GM12878 (cell line): ENCODE results near the gene MIOS. TPM values are rescaled to one million over a fixed set of nuclear protein-coding genes. Genes with fewer than 3 reads are reported as not detected.

Experiments used
- ATAC-seq: fragments of 200-7000 bp; cut with Tn5 transposase; 3 replicates; pipeline ENCODE4 v1.9.1; 2020; ENCODE audit warnings: mild to moderate bottlenecking, moderate library complexity
- BruUV-seq: library from RNA; stranded (reverse); fragments of 400-500 nt; replicated peaks from 2 replicates; lab custom pipeline; 2021; lab: Mats Ljungman, UMichigan
- CTCF ChIA-PET: fragments of 300-600 bp; sonication (Branson Sonifier 250); formaldehyde crosslinking; extraction: SDS; loops from one replicate; lab custom pipeline; 2021; ENCODE audit warnings: inconsistent platforms; lab: Yijun Ruan, JAX
- POLR2A ChIA-PET: fragments of 350-600 bp; formaldehyde crosslinking; extraction: SDS; loops from one replicate; lab custom pipeline; 2021; ENCODE audit warnings: inconsistent platforms; lab: Charles Lee
- RAD21 ChIA-PET: fragments of 300-600 bp; sonication (Branson Sonifier 250); formaldehyde crosslinking; loops from one replicate; lab custom pipeline; 2023; ENCODE audit warnings: antibody characterized with exemption; ENCODE audit not compliant: unreplicated experiment; lab: Charles Lee
- SMC1A ChIA-PET: fragments of 300-600 bp; sonication (Branson Sonifier 250); formaldehyde crosslinking; loops from one replicate; lab custom pipeline; 2023; ENCODE audit not compliant: unreplicated experiment, uncharacterized antibody; lab: Charles Lee
- DNase-seq: peaks from one replicate; pipeline ENCODE4 v3.0.0-alpha.2; 2011; ENCODE audit warnings: low read depth, low spot score
- FAIRE-seq: peaks from 3 replicates; lab custom pipeline; 2011; peaks lifted over from hg19 to GRCh38; lab: Jason Lieb, UNC
- H2AFZ ChIP-seq: 2 replicates; pipeline ENCODE4 v1.6.0; 2011; ENCODE audit warnings: low read depth, low read length, control low read depth; ENCODE audit not compliant: control insufficient read depth
- H3K27ac ChIP-seq: 2 replicates; pipeline ENCODE4 v1.5.1; 2011; ENCODE audit warnings: control low read depth; ENCODE audit not compliant: control insufficient read depth, insufficient read depth
- H3K27me3 ChIP-seq, 2 experiments: replicated peaks in 1 of 2; 2 replicates each; pipeline versions ENCODE4 v1.6.0 to v1.6.1; 2011; ENCODE audit warnings: low read length in 1 of 2; ENCODE audit not compliant: control insufficient read depth in 2 of 2, insufficient read depth in 2 of 2
- H3K36me3 ChIP-seq, 2 experiments: 2 replicates each; pipeline ENCODE4 v1.5.1; 2011; ENCODE audit warnings: low read length in 1 of 2; ENCODE audit not compliant: control insufficient read depth in 2 of 2, insufficient read depth in 2 of 2
- H3K4me1 ChIP-seq: 2 replicates; pipeline ENCODE4 v1.6.1; 2011; ENCODE audit warnings: mild to moderate bottlenecking, low read length, moderate library complexity, mixed read lengths; ENCODE audit not compliant: control insufficient read depth, insufficient read depth
- H3K4me2 ChIP-seq: 2 replicates; pipeline ENCODE4 v1.6.0; 2011; ENCODE audit warnings: control low read depth; ENCODE audit not compliant: control insufficient read depth, insufficient read depth
- H3K4me3 ChIP-seq: fragments of 200-600 bp; sonication (generic); 2 replicates; pipeline ENCODE4 v1.5.1; 2016
- H3K79me2 ChIP-seq: 2 replicates; pipeline ENCODE4 v1.6.0; 2011; ENCODE audit warnings: low read length; ENCODE audit not compliant: control insufficient read depth, insufficient read depth
- H3K9ac ChIP-seq: 2 replicates; pipeline ENCODE4 v1.8.0; 2011; ENCODE audit warnings: low read length, control low read depth, mixed read lengths; ENCODE audit not compliant: control insufficient read depth, insufficient read depth
- H3K9me3 ChIP-seq: replicated peaks from 3 replicates; pipeline ENCODE4 v1.5.1; 2011; ENCODE audit warnings: mild to moderate bottlenecking, low read length; ENCODE audit not compliant: control insufficient read depth, insufficient read depth
- H4K20me1 ChIP-seq: 2 replicates; pipeline ENCODE4 v1.6.0; 2011; ENCODE audit not compliant: control insufficient read depth, insufficient read depth
- ATF7 ChIP-seq: fragments of 450-650 bp; IDR thresholded peaks from 2 replicates; pipeline ENCODE4 v1.6.1; 2016; ENCODE audit warnings: low read depth, mild to moderate bottlenecking
- BRCA1 ChIP-seq: IDR thresholded peaks from 2 replicates; pipeline ENCODE4 v1.6.1; 2011; ENCODE audit warnings: low read depth, low read length, improper control_type of control experiment
- CEBPB ChIP-seq, 2 experiments: fragments of 150-350 bp in 1 of 2; IDR thresholded peaks; 2 replicates each; pipeline ENCODE4 v1.6.1; 2012 to 2014; ENCODE audit warnings: low read depth in 2 of 2, low read length in 2 of 2, borderline replicate concordance in 1 of 2, inconsistent platforms in 1 of 2
- EED ChIP-seq: sonication (generic); IDR thresholded peaks from 2 replicates; pipeline ENCODE4 v1.6.1; 2016; ENCODE audit warnings: antibody characterized with exemption, low read depth
- FOXK2 ChIP-seq: fragments of 450-650 bp; IDR thresholded peaks from 2 replicates; pipeline ENCODE4 v1.6.1; 2017; ENCODE audit warnings: mild to moderate bottlenecking, moderate library complexity
- HDAC2 ChIP-seq: fragments of 200-600 bp; sonication (generic); IDR thresholded peaks from 2 replicates; pipeline ENCODE4 v1.6.1; 2017
- MYB ChIP-seq: fragments of 150-350 bp; IDR thresholded peaks from 2 replicates; pipeline ENCODE4 v1.6.1; 2014; ENCODE audit warnings: mild to moderate bottlenecking, low read depth, low read length, borderline replicate concordance
- NR2C1 ChIP-seq: fragments of 450-650 bp; IDR thresholded peaks from 2 replicates; pipeline ENCODE4 v1.6.1; 2017; ENCODE audit warnings: antibody characterized with exemption, mild to moderate bottlenecking, moderate library complexity
- NR2C2 ChIP-seq: IDR thresholded peaks from 2 replicates; pipeline ENCODE4 v1.6.1; 2011; ENCODE audit warnings: borderline replicate concordance, low read depth; ENCODE audit not compliant: control insufficient read depth, insufficient read length
- RAD51 ChIP-seq: fragments of 450-650 bp; IDR thresholded peaks from 2 replicates; pipeline ENCODE4 v1.6.1; 2016; ENCODE audit warnings: moderate library complexity, mild to moderate bottlenecking, inconsistent platforms
- SIX5 ChIP-seq: IDR thresholded peaks from 2 replicates; pipeline ENCODE4 v1.6.1; 2011; ENCODE audit warnings: mild to moderate bottlenecking, low read depth, low read length, moderate library complexity; ENCODE audit not compliant: severe bottlenecking
- TBL1XR1 ChIP-seq: IDR thresholded peaks from 2 replicates; pipeline ENCODE4 v1.6.1; 2012; ENCODE audit warnings: low read depth, low read length, improper control_type of control experiment
- WRNIP1 ChIP-seq: IDR thresholded peaks from 2 replicates; pipeline ENCODE4 v1.6.1; 2011; ENCODE audit warnings: low read depth, low read length, improper control_type of control experiment, borderline replicate concordance
- YBX1 ChIP-seq: fragments of 450-650 bp; IDR thresholded peaks from 2 replicates; pipeline ENCODE4 v1.6.1; 2016; ENCODE audit warnings: antibody characterized with exemption
- ZNF384 ChIP-seq: IDR thresholded peaks from 2 replicates; pipeline ENCODE4 v1.6.1; 2012; ENCODE audit warnings: low read depth, mild to moderate bottlenecking, low read length, improper control_type of control experiment, borderline replicate concordance
- WGBS: methylation state at CpG from one replicate; pipeline ENCODE4 v1.1.6; 2016; ENCODE audit warnings: low lambda C conversion rate; ENCODE audit not compliant: insufficient replicate concordance, insufficient coverage; ENCODE audit errors: missing lambda C conversion rate; 5-methylcytosine and 5-hydroxymethylcytosine counted together
- in situ Hi-C: fragments of 300-500 bp; cut with MboI; formaldehyde crosslinking; loops from 9 replicates; pipeline ENCODE4 v1.14.3; 2018; ENCODE audit warnings: mixed read lengths
- intact Hi-C: fragments of 100-400 bp; cut with micrococcal nuclease; formaldehyde crosslinking; loops from one replicate; pipeline ENCODE4 v1.14.2; 2022; ENCODE audit not compliant: unreplicated experiment
- polyA plus RNA-seq, 11 experiments: library from polyadenylated mRNA; depleted of rRNA in 4 of 11; unstranded in 6 of 11; stranded (reverse) in 5 of 11; fragments of >200 nt; fragmentation: Nextera tagmentation in 4 of 11; fragmentation: Illumina TruSeq in 1 of 11; extraction: Ambion mirVana in 4 of 11; extraction: Trizol in 1 of 11; gene quantifications; 1 replicate in 1 of 11; 2 replicates in 10 of 11; pipeline versions ENCODE4 v1.2.1 to v1.2.3, GENCODE V29; 2011 to 2016; ENCODE audit warnings: inconsistent platforms in 2 of 11, missing spikeins in 2 of 11, low read depth in 1 of 11
- total RNA-seq, 4 experiments: library from RNA; depleted of rRNA in 3 of 4; stranded (reverse); fragments of >200 nt in 3 of 4; fragmentation: Illumina TruSeq in 1 of 4; extraction: Trizol in 1 of 4; gene quantifications; 2 replicates each; pipeline versions ENCODE4 v1.2.1 to v1.2.3, GENCODE V29; 2013 to 2021
- TF ChIP-seq, protein P1 (sequence below): fragments of 450-650 bp; IDR thresholded peaks from 2 replicates; pipeline ENCODE4 v1.6.1; 2018; ENCODE audit warnings: mild to moderate bottlenecking, low read depth, moderate library complexity; ENCODE audit not compliant: partially characterized antibody
- TF ChIP-seq, protein P2 (sequence below): fragments of 450-650 bp; IDR thresholded peaks from 2 replicates; pipeline ENCODE4 v1.6.1; 2017; ENCODE audit warnings: mild to moderate bottlenecking, low read depth, inconsistent platforms; ENCODE audit not compliant: poor library complexity, severe bottlenecking

The MIOS gene
- total and polyA plus RNA-seq, 10 of the 15 experiments (the other 5 are each of a cell fraction or from before 2014, with no cell fraction given): 13.1 to 94.9 (median 54.2) TPM

DNA sequence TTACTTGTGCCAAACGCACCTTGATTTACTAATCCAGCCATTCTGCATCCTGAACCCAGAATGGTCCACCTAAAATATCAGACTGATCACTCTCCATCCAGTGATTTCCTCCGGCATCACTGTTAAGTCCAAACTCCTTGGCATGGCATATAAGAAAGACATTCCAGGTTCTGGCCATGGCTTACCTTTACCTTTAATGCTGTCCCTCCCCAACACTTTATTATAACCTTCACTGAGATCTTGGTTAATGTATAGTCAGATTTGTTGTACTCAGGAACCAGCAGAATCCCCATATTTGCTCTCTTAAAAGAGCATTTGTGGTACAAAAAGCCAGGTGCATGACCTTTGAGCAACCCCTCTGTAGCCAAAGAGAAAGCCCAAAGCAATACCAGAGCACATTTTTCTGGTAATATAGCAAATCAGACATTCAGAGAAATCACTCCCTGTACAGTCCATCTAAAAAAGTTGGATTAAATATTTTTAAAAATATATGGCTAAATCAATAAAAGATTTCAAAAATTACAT, 84.1 kb downstream of the MIOS start (continued):
- TF ChIP-seq CEBPB (IDR thresholded peaks at IDR 0.05; ENCODE audit: borderline replicate concordance in 1 of 2, low read depth in 2 of 2, low read length in 2 of 2): no peak
- TF ChIP-seq HDAC2: no peak

DNA sequence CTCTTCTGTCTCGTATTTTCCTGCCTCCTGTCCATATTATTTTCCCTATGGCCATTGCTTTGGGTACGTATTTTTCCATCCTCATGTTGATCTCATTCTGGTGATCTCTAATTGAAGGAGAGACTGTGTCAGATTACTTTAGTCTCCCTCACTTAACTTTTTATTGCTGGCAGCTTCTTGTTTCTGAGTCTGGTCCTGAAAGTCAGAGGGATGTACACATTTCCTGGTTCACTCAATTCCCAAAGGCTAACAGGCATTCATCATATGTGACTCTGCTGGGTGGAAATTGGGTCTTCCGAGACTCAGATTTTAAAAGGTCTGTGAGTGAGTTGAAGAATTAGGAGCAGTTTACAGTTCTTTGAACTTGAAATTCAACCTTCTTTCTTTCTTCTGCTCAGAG, 84.8 kb downstream of the MIOS start:
- SMC1A ChIA-PET: interaction anchor here (0.9 to 1.4 kb wide), 2 partner anchors 11 to 30 kb away, joined by 3 to 7 read pairs; partner anchors contain the start of gene UMAD1
- intact Hi-C loops: no loop called here
- RAD21 ChIA-PET: interaction anchor here (1.2 kb wide), 1 partner anchor 30 kb away, joined by 6 read pairs; no protein-coding TSS in a partner anchor
- Histone ChIP-seq H3K27me3 (no peaks in the 10 kb centered on the region), H3K4me3 (no peak overlapping the region), H3K27ac (no peak overlapping the region), H3K9ac (no peak overlapping the region)
- in situ Hi-C loops: no loop called here
- DNase-seq: no peak
- TF ChIP-seq TBL1XR1: no peak
- no peak for TF ChIP-seq CEBPB (IDR thresholded peaks at IDR 0.05; ENCODE audit: borderline replicate concordance in 1 of 2, low read depth in 2 of 2, low read length in 2 of 2)
- TF ChIP-seq MYB: no peak
- no peak for TF ChIP-seq NR2C2
- TF ChIP-seq ZNF384: no peak
- TF ChIP-seq FOXK2: no peak
- no peak for TF ChIP-seq HDAC2
- no peak for TF ChIP-seq EED
- no peak for TF ChIP-seq WRNIP1
- no peak for TF ChIP-seq SIX5
- TF ChIP-seq ATF7: no peak
- TF ChIP-seq RAD51: no peak
- no peak for TF ChIP-seq BRCA1
- TF ChIP-seq, protein P1, sequence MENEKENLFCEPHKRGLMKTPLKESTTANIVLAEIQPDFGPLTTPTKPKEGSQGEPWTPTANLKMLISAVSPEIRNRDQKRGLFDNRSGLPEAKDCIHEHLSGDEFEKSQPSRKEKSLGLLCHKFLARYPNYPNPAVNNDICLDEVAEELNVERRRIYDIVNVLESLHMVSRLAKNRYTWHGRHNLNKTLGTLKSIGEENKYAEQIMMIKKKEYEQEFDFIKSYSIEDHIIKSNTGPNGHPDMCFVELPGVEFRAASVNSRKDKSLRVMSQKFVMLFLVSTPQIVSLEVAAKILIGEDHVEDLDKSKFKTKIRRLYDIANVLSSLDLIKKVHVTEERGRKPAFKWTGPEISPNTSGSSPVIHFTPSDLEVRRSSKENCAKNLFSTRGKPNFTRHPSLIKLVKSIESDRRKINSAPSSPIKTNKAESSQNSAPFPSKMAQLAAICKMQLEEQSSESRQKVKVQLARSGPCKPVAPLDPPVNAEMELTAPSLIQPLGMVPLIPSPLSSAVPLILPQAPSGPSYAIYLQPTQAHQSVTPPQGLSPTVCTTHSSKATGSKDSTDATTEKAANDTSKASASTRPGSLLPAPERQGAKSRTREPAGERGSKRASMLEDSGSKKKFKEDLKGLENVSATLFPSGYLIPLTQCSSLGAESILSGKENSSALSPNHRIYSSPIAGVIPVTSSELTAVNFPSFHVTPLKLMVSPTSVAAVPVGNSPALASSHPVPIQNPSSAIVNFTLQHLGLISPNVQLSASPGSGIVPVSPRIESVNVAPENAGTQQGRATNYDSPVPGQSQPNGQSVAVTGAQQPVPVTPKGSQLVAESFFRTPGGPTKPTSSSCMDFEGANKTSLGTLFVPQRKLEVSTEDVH: no peak
- TF ChIP-seq, protein P2, sequence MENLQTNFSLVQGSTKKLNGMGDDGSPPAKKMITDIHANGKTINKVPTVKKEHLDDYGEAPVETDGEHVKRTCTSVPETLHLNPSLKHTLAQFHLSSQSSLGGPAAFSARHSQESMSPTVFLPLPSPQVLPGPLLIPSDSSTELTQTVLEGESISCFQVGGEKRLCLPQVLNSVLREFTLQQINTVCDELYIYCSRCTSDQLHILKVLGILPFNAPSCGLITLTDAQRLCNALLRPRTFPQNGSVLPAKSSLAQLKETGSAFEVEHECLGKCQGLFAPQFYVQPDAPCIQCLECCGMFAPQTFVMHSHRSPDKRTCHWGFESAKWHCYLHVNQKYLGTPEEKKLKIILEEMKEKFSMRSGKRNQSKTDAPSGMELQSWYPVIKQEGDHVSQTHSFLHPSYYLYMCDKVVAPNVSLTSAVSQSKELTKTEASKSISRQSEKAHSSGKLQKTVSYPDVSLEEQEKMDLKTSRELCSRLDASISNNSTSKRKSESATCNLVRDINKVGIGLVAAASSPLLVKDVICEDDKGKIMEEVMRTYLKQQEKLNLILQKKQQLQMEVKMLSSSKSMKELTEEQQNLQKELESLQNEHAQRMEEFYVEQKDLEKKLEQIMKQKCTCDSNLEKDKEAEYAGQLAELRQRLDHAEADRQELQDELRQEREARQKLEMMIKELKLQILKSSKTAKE: no peak
- no peak for TF ChIP-seq YBX1
- TF ChIP-seq NR2C1: no peak
- TF ChIP-seq, all 136 proteins: peak for 0
- FAIRE-seq (no peak), ATAC-seq (no peak)
- no TSS peak for BruUV-seq
- H3K36me3 ChIP-seq: no peaks in the 10 kb centered on the region
- H3K4me1 ChIP-seq: no peaks in the 10 kb centered on the region
- H3K79me2 ChIP-seq: peaks cover 2% of the 10 kb centered on the region
- H3K4me2 ChIP-seq: no peak overlapping the region
- 94% methylated on average over 3 of the region's 3 CpGs for WGBS
- H4K20me1 ChIP-seq: no peaks in the 10 kb centered on the region
- POLR2A ChIA-PET: no interaction called here
- no peak overlapping the region for H2AFZ ChIP-seq
- CTCF ChIA-PET: interaction anchor here (1.2 to 1.6 kb wide), 3 partner anchors 15 to 539 kb away, joined by 3 to 6 read pairs (median 6); no protein-coding TSS in a partner anchor
- H3K9me3 ChIP-seq: no peaks in the 10 kb centered on the region; the same call in 2 of the 3 replicates
